ENCODE results near the gene FAM131C. TPM values are rescaled to one million over a fixed set of nuclear protein-coding genes. Genes with fewer than 3 reads are reported as not detected.
"Not testable (repeated sequence)": the region's sequence is repeated elsewhere in the genome, so short reads cannot be mapped to it uniquely, and the experiment has no call there.

Gene FAM131C
- total RNA-seq, 1 donor from 2014 or later = not detected

- DNase-seq (ENCODE audit: low read depth in 2 of 2) = not testable (repeated sequence)
These were observed 11.3 kb downstream of the FAM131C start for GRCh38 chr1:16061989-16062686.

- DNase-seq (ENCODE audit: low read depth in 2 of 2) = no peak
These were observed 12.2 kb downstream of the FAM131C start for GRCh38 chr1:16061266-16061665.

DNA sequence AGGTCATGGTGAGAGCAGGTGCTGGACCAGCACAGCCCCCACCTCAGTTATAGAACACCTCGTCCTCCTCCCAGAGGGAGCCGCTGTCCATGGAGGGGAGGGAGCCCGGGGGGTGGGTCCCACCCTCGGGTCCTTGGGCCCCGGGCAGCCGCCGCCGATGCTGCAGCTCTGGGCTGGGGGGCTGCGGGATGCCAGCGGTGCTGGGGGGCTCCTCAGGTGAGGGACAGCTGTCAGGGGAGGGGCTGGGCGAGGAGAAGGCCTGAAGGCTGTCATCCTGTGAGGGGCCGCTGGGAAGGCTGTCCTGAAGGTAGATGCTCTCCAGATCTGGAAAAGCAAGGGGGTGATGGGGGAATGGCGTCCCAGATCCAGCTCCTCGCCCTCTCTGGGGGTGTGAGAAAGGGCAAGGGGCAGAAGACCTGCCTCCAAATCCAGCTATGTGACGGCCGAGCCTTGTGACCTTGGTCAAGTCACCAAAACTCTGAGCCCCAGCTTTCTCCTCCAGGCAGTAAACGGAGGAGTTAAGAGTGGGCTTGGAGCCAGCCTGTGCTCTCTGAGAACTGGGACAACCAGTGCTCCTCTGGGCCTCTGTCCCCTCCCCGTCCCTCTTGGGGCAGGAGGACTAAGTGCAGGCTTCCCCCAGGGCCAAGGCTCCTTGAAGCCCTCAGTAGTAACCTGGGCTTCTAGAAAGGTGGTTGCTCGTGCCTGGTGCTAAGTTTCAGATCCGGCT is 14.9 kb downstream of the FAM131C start:
- not testable (repeated sequence) for DNase-seq (ENCODE audit: low read depth in 2 of 2)

GRCh38 chr1:16057314-16057915 is 16.0 kb downstream of the FAM131C start:
- DNase-seq (ENCODE audit: low read depth in 2 of 2) = not testable (repeated sequence)

GRCh38 chr1:16056521-16056912 is 16.9 kb downstream of the FAM131C start:
- not testable (repeated sequence) for DNase-seq (ENCODE audit: low read depth in 2 of 2)

GRCh38 chr1:16055613-16056520 is 17.6 kb downstream of the FAM131C start:
- peak; percentile 73 to 86 for DNase-seq (ENCODE audit: low read depth in 2 of 2)

DNA sequence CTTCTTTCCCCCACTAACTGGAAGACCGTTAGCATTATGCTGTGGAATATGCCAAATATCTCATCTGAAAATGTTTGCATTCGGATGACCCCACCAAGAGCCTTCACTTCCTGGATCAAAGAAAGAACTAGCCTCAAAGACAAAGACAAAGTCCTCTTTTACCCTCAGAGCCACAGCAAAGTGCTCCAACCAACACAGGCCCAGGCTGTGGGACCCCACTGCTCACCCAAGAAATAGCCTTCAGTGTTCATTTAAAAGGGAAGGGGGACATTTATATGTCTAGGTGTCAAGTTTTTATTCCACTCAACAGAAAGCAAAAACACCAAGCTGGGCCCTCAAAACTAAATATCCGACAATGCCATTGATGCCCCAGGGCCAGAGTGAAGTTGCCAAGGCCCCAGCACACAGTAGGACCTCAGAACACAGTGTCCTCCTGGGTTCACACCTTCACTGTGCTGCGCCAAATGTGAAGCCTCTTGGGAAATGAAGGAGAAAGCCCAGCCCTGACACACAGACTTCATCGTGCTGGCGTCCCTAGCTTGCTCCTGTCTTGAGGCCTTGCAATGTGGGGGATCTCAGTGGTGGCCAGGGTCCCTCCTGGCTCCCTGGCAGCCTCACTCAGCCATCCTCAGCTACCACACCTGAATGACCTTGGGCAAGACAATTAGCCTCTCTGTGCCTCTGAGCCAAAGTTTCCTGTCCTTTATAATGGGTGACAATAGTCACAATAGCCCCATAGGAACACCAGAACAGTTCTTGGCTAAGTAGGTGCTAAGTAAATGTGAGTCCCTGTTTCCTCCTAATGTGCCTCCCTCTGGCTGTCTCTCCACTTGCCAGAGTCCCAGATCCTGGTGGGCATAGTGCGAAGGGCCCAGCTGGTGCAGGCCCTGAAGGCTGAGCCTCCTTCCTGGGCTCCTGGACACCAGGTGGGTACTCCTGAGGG is 18.6 kb downstream of the FAM131C start:
- no peak for DNase-seq (ENCODE audit: low read depth in 2 of 2)

- DNase-seq (ENCODE audit: low read depth in 2 of 2) = no peak
These were observed 19.5 kb downstream of the FAM131C start for GRCh38 chr1:16053781-16054502.

DNA sequence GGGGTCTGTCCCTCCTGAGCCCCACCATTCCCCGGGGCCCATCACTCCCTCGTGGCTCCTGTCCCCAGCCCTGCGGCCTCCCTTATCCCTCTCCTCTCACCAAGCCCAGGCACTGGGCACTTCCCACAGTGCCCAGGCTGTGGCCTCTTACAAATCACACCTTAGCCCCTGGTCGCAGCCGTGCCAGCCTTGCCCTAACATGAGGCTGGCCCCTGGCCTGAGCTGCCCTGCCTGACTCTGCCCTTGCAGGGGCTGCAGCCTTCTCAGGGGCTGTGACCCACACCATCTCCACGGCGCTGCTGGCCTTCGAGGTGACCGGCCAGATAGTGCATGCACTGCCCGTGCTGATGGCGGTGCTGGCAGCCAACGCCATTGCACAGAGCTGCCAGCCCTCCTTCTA is 21.5 kb downstream of the FAM131C start:
- not testable (repeated sequence) for DNase-seq (ENCODE audit: low read depth in 2 of 2)

GRCh38 chr1:16051039-16051438 is 22.4 kb downstream of the FAM131C start:
- no peak for DNase-seq (ENCODE audit: low read depth in 2 of 2)

GRCh38 chr1:16050328-16050727 is 23.1 kb downstream of the FAM131C start:
- no peak for DNase-seq (ENCODE audit: low read depth in 2 of 2)

- DNase-seq (ENCODE audit: low read depth in 2 of 2) = peak in 1 of 2 donors; percentile 28
These were observed 24.8 kb downstream of the FAM131C start for GRCh38 chr1:16048573-16049189.

DNA sequence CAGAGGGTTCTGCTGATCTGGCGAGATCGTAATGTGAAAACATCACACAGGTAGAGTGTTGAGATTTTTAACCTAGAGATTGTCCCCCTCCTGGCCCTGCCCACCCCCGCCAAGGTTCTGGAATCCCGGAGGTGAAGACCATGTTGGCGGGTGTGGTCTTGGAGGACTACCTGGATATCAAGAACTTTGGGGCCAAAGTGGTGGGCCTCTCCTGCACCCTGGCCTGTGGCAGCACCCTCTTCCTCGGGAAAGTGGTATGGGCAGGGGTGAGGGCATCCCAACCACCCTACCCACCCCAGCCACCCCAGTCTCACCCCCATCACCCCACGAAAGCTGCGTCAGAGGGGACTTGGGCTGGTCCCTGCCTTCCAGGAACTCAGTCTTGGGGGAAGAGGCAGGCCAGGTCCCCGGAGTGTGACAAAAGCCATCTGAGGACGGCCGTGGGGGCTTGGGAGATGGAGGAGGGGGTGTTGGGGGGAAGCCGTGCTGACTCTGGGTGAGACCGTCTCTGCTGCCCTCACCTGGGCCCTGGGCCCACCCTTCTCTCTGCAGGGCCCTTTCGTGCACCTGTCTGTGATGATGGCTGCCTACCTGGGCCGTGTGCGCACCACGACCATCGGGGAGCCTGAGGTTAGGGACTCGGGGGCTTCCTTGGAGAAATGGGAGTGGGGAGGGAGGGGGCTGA is 25.5 kb downstream of the FAM131C start:
- no peak for DNase-seq (ENCODE audit: low read depth in 2 of 2)

DNA sequence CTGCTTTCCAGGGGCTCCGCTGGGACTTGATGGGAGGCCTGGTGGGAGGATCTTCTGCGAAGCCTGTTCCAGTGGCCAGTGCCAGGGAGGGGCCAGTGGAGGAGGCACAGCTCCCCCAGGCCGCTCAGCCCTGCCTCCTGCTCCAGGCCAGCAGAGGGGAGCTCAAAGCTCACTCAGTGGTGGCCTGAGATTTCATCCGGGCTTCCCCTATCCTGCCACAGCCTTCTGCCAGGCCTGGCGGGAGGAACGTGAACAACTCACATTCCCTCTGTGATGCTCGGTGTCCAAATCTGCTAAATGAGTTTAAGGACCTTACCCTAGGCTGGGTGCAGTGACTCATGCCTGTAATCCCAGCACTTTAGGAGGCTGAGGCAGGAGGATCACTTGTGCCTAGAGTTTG is 26.6 kb downstream of the FAM131C start:
- no peak for DNase-seq (ENCODE audit: low read depth in 2 of 2)

- DNase-seq (ENCODE audit: low read depth in 2 of 2) = no peak
These were observed 29.5 kb downstream of the FAM131C start for GRCh38 chr1:16043950-16044349.

- no peak for DNase-seq (ENCODE audit: low read depth in 2 of 2)
These were observed 29.9 kb downstream of the FAM131C start, which contains the start of gene CLCNKB for GRCh38 chr1:16043521-16043920. Gene CLCNKB (plus strand): TSS chr1:16043782. CDS start chr1:16044493, 711 bp downstream.

- DNase-seq (ENCODE audit: low read depth in 2 of 2) = not testable (repeated sequence)
These were observed 30.8 kb downstream of the FAM131C start for GRCh38 chr1:16042654-16043053.

DNA sequence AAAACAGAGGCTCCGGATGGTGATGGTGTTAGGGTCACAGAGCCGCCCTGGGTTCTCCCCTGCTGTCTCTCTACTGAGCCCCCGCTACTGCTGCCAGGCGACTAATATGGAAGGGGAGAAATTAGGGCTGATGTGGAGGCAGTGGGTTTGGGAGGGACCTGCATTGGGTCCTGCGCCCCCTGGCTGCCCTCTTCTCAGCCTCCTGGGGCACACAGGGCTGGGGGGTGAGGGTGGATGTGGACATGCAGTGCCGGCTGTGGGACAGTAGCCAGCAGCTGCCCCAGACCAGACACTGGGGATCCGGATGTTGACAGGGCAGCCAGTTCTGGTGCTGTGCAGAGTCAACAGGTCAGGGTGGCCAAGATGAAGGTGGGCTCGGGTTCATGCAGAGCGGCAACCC is 31.4 kb downstream of the FAM131C start:
- DNase-seq (ENCODE audit: low read depth in 2 of 2) = no peak

GRCh38 chr1:16041200-16041599 is 32.3 kb downstream of the FAM131C start:
- DNase-seq (ENCODE audit: low read depth in 2 of 2) = no peak

All from lung microvascular endothelial cell (primary cell).